ENCODE results near the gene KDM1B.

GRCh38 chr6:18148304-18149025, 6.8 kb upstream of the KDM1B start:
- TF ChIP-seq CTCF (IDR thresholded peaks at IDR 0.05) (no peak), POLR2A (IDR thresholded peaks at IDR 0.05) (no peak)

All from lower leg skin (tissue), 3 donors.